Measurements from ENCODE around the gene THSD4. TPM values are rescaled to one million over a fixed set of nuclear protein-coding genes. Genes with fewer than 3 reads are reported as not detected.
A peak's percentile ranks its signal among the peaks of the same experiment; 100 is the strongest.

Gene THSD4
- total and polyA plus RNA-seq, 2 donors (not counting 1 experiment from before 2014, with no cell fraction given) = 43.1 to 95.5 TPM

- Histone ChIP-seq H3K36me3 (ENCODE audit: control insufficient read depth, insufficient read depth, low read length) (no peaks in the 10 kb centered on the region), H3K4me2 (ENCODE audit: extremely low read depth, insufficient read depth, low read length) (no peak overlapping the region), H3K9ac (ENCODE audit: insufficient read depth, low read length) (no peak overlapping the region), H3K9me3 (ENCODE audit: control insufficient read depth, insufficient read depth, low read depth, low read length) (no peaks in the 10 kb centered on the region), H3K4me3 (replicated peaks in 1 of 4; ENCODE audit: control extremely low read depth in 1 of 4, insufficient read depth in 1 of 4, low read depth in 3 of 4, low read length in 4 of 4) (no peak overlapping the region), H3K4me1 (ENCODE audit: control insufficient read depth, extremely low read depth, insufficient read depth, low read length) (peaks cover 6% of the 10 kb centered on the region), H3K27me3 (ENCODE audit: control insufficient read depth, insufficient read depth, low read length) (no peaks in the 10 kb centered on the region), H3K79me2 (ENCODE audit: control insufficient read depth, insufficient read depth, low read length) (no peaks in the 10 kb centered on the region), H4K20me1 (ENCODE audit: control insufficient read depth, extremely low read depth, insufficient read depth, low read length) (no peaks in the 10 kb centered on the region), H3K27ac (ENCODE audit: insufficient read depth, low read length) (no peak overlapping the region), H2AFZ (ENCODE audit: low read length) (no peak overlapping the region)
- TF ChIP-seq EZH2 (IDR thresholded peaks at IDR 0.05; ENCODE audit: low read length, missing control alignments) (no peak), CTCF (conservative IDR thresholded peaks at IDR 0.05 in 1 of 2, IDR thresholded peaks at IDR 0.05 in 1 of 2; ENCODE audit: low read depth in 1 of 2, low read length in 2 of 2) (no peak)
- peak; percentile 74 to 85 for DNase-seq (ENCODE audit: low read depth in 2 of 2)
Observed at GRCh38 chr15:71588746-71589145, 473.5 kb downstream of the THSD4 start.

- H3K4me3 ChIP-seq (replicated peaks in 1 of 4; ENCODE audit: control extremely low read depth in 1 of 4, insufficient read depth in 1 of 4, low read depth in 3 of 4, low read length in 4 of 4) = no peak overlapping the region
- H2AFZ ChIP-seq (ENCODE audit: low read length) = no peak overlapping the region
- H3K9me3 ChIP-seq (ENCODE audit: control insufficient read depth, insufficient read depth, low read depth, low read length) = no peaks in the 10 kb centered on the region
- H3K36me3 ChIP-seq (ENCODE audit: control insufficient read depth, insufficient read depth, low read length) = no peaks in the 10 kb centered on the region
- H3K27ac ChIP-seq (ENCODE audit: insufficient read depth, low read length) = no peak overlapping the region
- peaks cover 6% of the 10 kb centered on the region for H3K4me1 ChIP-seq (ENCODE audit: control insufficient read depth, extremely low read depth, insufficient read depth, low read length)
- H3K4me2 ChIP-seq (ENCODE audit: extremely low read depth, insufficient read depth, low read length) = no peak overlapping the region
- peak; percentile 9 to 24 for TF ChIP-seq CTCF (conservative IDR thresholded peaks at IDR 0.05 in 1 of 2, IDR thresholded peaks at IDR 0.05 in 1 of 2; ENCODE audit: low read depth in 1 of 2, low read length in 2 of 2)
- TF ChIP-seq EZH2 (IDR thresholded peaks at IDR 0.05; ENCODE audit: low read length, missing control alignments) = no peak
- no peaks in the 10 kb centered on the region for H4K20me1 ChIP-seq (ENCODE audit: control insufficient read depth, extremely low read depth, insufficient read depth, low read length)
- no peaks in the 10 kb centered on the region for H3K27me3 ChIP-seq (ENCODE audit: control insufficient read depth, insufficient read depth, low read length)
- H3K9ac ChIP-seq (ENCODE audit: insufficient read depth, low read length) = no peak overlapping the region
- H3K79me2 ChIP-seq (ENCODE audit: control insufficient read depth, insufficient read depth, low read length) = no peaks in the 10 kb centered on the region
- no peak for DNase-seq (ENCODE audit: low read depth in 2 of 2)
Observed at GRCh38 chr15:71591057-71591456, 475.8 kb downstream of the THSD4 start.

- Histone ChIP-seq H2AFZ (ENCODE audit: low read length) (no peak overlapping the region), H3K4me3 (replicated peaks in 1 of 4; ENCODE audit: control extremely low read depth in 1 of 4, insufficient read depth in 1 of 4, low read depth in 3 of 4, low read length in 4 of 4) (no peak overlapping the region), H3K27me3 (ENCODE audit: control insufficient read depth, insufficient read depth, low read length) (no peaks in the 10 kb centered on the region), H4K20me1 (ENCODE audit: control insufficient read depth, extremely low read depth, insufficient read depth, low read length) (no peaks in the 10 kb centered on the region), H3K36me3 (ENCODE audit: control insufficient read depth, insufficient read depth, low read length) (no peaks in the 10 kb centered on the region), H3K9me3 (ENCODE audit: control insufficient read depth, insufficient read depth, low read depth, low read length) (no peaks in the 10 kb centered on the region), H3K79me2 (ENCODE audit: control insufficient read depth, insufficient read depth, low read length) (no peaks in the 10 kb centered on the region), H3K9ac (ENCODE audit: insufficient read depth, low read length) (no peak overlapping the region), H3K4me2 (ENCODE audit: extremely low read depth, insufficient read depth, low read length) (no peak overlapping the region), H3K27ac (ENCODE audit: insufficient read depth, low read length) (no peak overlapping the region), H3K4me1 (ENCODE audit: control insufficient read depth, extremely low read depth, insufficient read depth, low read length) (peaks cover 10% of the 10 kb centered on the region)
- TF ChIP-seq CTCF (conservative IDR thresholded peaks at IDR 0.05 in 1 of 2, IDR thresholded peaks at IDR 0.05 in 1 of 2; ENCODE audit: low read depth in 1 of 2, low read length in 2 of 2) = no peak
- no peak for TF ChIP-seq EZH2 (IDR thresholded peaks at IDR 0.05; ENCODE audit: low read length, missing control alignments)
- no peak for DNase-seq (ENCODE audit: low read depth in 2 of 2)
Observed at GRCh38 chr15:71592203-71592602, 476.9 kb downstream of the THSD4 start.

Data from fibroblast of lung (primary cell).